ENCODE results near the gene WDFY2. TPM values are rescaled to one million over a fixed set of nuclear protein-coding genes. Genes with fewer than 3 reads are reported as not detected.

WDFY2 gene
- polyA plus RNA-seq, 2 donors: 5.4 to 6.9 TPM

- 59 to 70% methylated on average over 3 of the region's 3 CpGs for whole genome bisulfite sequencing, 2 donors
- Histone ChIP-seq H3K4me3 (ENCODE audit: low read depth in 1 of 2, low read length in 2 of 2) (no peak overlapping the region), H3K4me1 (ENCODE audit: control insufficient read depth in 2 of 2, insufficient read depth in 2 of 2, low read length in 1 of 2) (peaks cover 0 to 3% of the 10 kb centered on the region in 2 donors), H3K9me3 (ENCODE audit: control insufficient read depth in 2 of 2, insufficient read depth in 1 of 2, low read depth in 1 of 2, low read length in 1 of 2) (no peaks in the 10 kb centered on the region), H3K36me3 (ENCODE audit: control insufficient read depth in 2 of 2, insufficient read depth in 2 of 2, low read length in 1 of 2) (no peaks in the 10 kb centered on the region), H3K27ac (ENCODE audit: low read depth in 2 of 2, low read length in 1 of 2) (peak overlapping the region in 1 of 2 donors; percentile 29), H3K27me3 (ENCODE audit: control insufficient read depth in 1 of 2, insufficient read depth in 2 of 2, low read length in 2 of 2) (no peaks in the 10 kb centered on the region)
Measured at GRCh38 chr13:51549050-51549449, 35.2 kb upstream of the WDFY2 start.

GRCh38 chr13:51549593-51549992 lies 34.7 kb upstream of the WDFY2 start:
- Histone ChIP-seq H3K4me3 (ENCODE audit: low read depth in 1 of 2, low read length in 2 of 2) (no peak overlapping the region), H3K27ac (ENCODE audit: low read depth in 2 of 2, low read length in 1 of 2) (no peak overlapping the region), H3K9me3 (ENCODE audit: control insufficient read depth in 2 of 2, insufficient read depth in 1 of 2, low read depth in 1 of 2, low read length in 1 of 2) (no peaks in the 10 kb centered on the region), H3K36me3 (ENCODE audit: control insufficient read depth in 2 of 2, insufficient read depth in 2 of 2, low read length in 1 of 2) (no peaks in the 10 kb centered on the region), H3K27me3 (ENCODE audit: control insufficient read depth in 1 of 2, insufficient read depth in 2 of 2, low read length in 2 of 2) (no peaks in the 10 kb centered on the region), H3K4me1 (ENCODE audit: control insufficient read depth in 2 of 2, insufficient read depth in 2 of 2, low read length in 1 of 2) (peaks cover 0 to 3% of the 10 kb centered on the region in 2 donors)
- WGBS, 2 donors: 64 to 70% methylated on average over 2 of the region's 2 CpGs

- Histone ChIP-seq H3K4me1 (ENCODE audit: control insufficient read depth in 2 of 2, insufficient read depth in 2 of 2, low read length in 1 of 2) (peaks cover 0 to 3% of the 10 kb centered on the region in 2 donors), H3K9me3 (ENCODE audit: control insufficient read depth in 2 of 2, insufficient read depth in 1 of 2, low read depth in 1 of 2, low read length in 1 of 2) (no peaks in the 10 kb centered on the region), H3K27ac (ENCODE audit: low read depth in 2 of 2, low read length in 1 of 2) (no peak overlapping the region), H3K36me3 (ENCODE audit: control insufficient read depth in 2 of 2, insufficient read depth in 2 of 2, low read length in 1 of 2) (no peaks in the 10 kb centered on the region), H3K4me3 (ENCODE audit: low read depth in 1 of 2, low read length in 2 of 2) (no peak overlapping the region), H3K27me3 (ENCODE audit: control insufficient read depth in 1 of 2, insufficient read depth in 2 of 2, low read length in 2 of 2) (no peaks in the 10 kb centered on the region)
- WGBS, 2 donors: 87 to 93% methylated on average over 1 of the region's 1 CpG
Measured at GRCh38 chr13:51550151-51550550, 34.1 kb upstream of the WDFY2 start.

- H3K27ac ChIP-seq (ENCODE audit: low read depth in 2 of 2, low read length in 1 of 2): no peak overlapping the region
- H3K4me3 ChIP-seq (ENCODE audit: low read depth in 1 of 2, low read length in 2 of 2): no peak overlapping the region
- 89 to 92% methylated on average over 2 of the region's 2 CpGs for WGBS, 2 donors
- H3K4me1 ChIP-seq (ENCODE audit: control insufficient read depth in 2 of 2, insufficient read depth in 2 of 2, low read length in 1 of 2): peaks cover 1 to 3% of the 10 kb centered on the region in 2 donors
- H3K36me3 ChIP-seq (ENCODE audit: control insufficient read depth in 2 of 2, insufficient read depth in 2 of 2, low read length in 1 of 2): no peaks in the 10 kb centered on the region
- H3K27me3 ChIP-seq (ENCODE audit: control insufficient read depth in 1 of 2, insufficient read depth in 2 of 2, low read length in 2 of 2): no peaks in the 10 kb centered on the region
- no peaks in the 10 kb centered on the region for H3K9me3 ChIP-seq (ENCODE audit: control insufficient read depth in 2 of 2, insufficient read depth in 1 of 2, low read depth in 1 of 2, low read length in 1 of 2)
Measured at GRCh38 chr13:51551416-51551815, 32.8 kb upstream of the WDFY2 start.

GRCh38 chr13:51552027-51552426 lies 32.2 kb upstream of the WDFY2 start:
- no peaks in the 10 kb centered on the region for H3K36me3 ChIP-seq (ENCODE audit: control insufficient read depth in 2 of 2, insufficient read depth in 2 of 2, low read length in 1 of 2)
- no peak overlapping the region for H3K27ac ChIP-seq (ENCODE audit: low read depth in 2 of 2, low read length in 1 of 2)
- H3K4me1 ChIP-seq (ENCODE audit: control insufficient read depth in 2 of 2, insufficient read depth in 2 of 2, low read length in 1 of 2): peaks cover 1 to 3% of the 10 kb centered on the region in 2 donors
- no peaks in the 10 kb centered on the region for H3K9me3 ChIP-seq (ENCODE audit: control insufficient read depth in 2 of 2, insufficient read depth in 1 of 2, low read depth in 1 of 2, low read length in 1 of 2)
- 54 to 77% methylated on average over 2 of the region's 2 CpGs for WGBS, 2 donors
- no peak overlapping the region for H3K4me3 ChIP-seq (ENCODE audit: low read depth in 1 of 2, low read length in 2 of 2)
- no peaks in the 10 kb centered on the region for H3K27me3 ChIP-seq (ENCODE audit: control insufficient read depth in 1 of 2, insufficient read depth in 2 of 2, low read length in 2 of 2)

GRCh38 chr13:51553531-51553930 lies 30.7 kb upstream of the WDFY2 start:
- Histone ChIP-seq H3K4me3 (ENCODE audit: low read depth in 1 of 2, low read length in 2 of 2) (no peak overlapping the region), H3K27me3 (ENCODE audit: control insufficient read depth in 1 of 2, insufficient read depth in 2 of 2, low read length in 2 of 2) (no peaks in the 10 kb centered on the region), H3K36me3 (ENCODE audit: control insufficient read depth in 2 of 2, insufficient read depth in 2 of 2, low read length in 1 of 2) (no peaks in the 10 kb centered on the region), H3K9me3 (ENCODE audit: control insufficient read depth in 2 of 2, insufficient read depth in 1 of 2, low read depth in 1 of 2, low read length in 1 of 2) (no peaks in the 10 kb centered on the region), H3K4me1 (ENCODE audit: control insufficient read depth in 2 of 2, insufficient read depth in 2 of 2, low read length in 1 of 2) (peaks cover 3 to 6% of the 10 kb centered on the region in 2 donors), H3K27ac (ENCODE audit: low read depth in 2 of 2, low read length in 1 of 2) (no peak overlapping the region)
- 85 to 86% methylated on average over 2 of the region's 2 CpGs for WGBS, 2 donors

- no peak overlapping the region for H3K4me3 ChIP-seq (ENCODE audit: low read depth in 1 of 2, low read length in 2 of 2)
- no peaks in the 10 kb centered on the region for H3K9me3 ChIP-seq (ENCODE audit: control insufficient read depth in 2 of 2, insufficient read depth in 1 of 2, low read depth in 1 of 2, low read length in 1 of 2)
- 49 to 69% methylated on average over 7 of the region's 7 CpGs for WGBS, 2 donors
- H3K4me1 ChIP-seq (ENCODE audit: control insufficient read depth in 2 of 2, insufficient read depth in 2 of 2, low read length in 1 of 2): peaks cover 0 to 8% of the 10 kb centered on the region in 2 donors
- no peaks in the 10 kb centered on the region for H3K36me3 ChIP-seq (ENCODE audit: control insufficient read depth in 2 of 2, insufficient read depth in 2 of 2, low read length in 1 of 2)
- no peaks in the 10 kb centered on the region for H3K27me3 ChIP-seq (ENCODE audit: control insufficient read depth in 1 of 2, insufficient read depth in 2 of 2, low read length in 2 of 2)
- H3K27ac ChIP-seq (ENCODE audit: low read depth in 2 of 2, low read length in 1 of 2): peak overlapping the region; percentile 91 to 94
Measured at GRCh38 chr13:51556740-51557139, 27.5 kb upstream of the WDFY2 start.

GRCh38 chr13:51557438-51557837 lies 26.8 kb upstream of the WDFY2 start:
- Histone ChIP-seq H3K4me1 (ENCODE audit: control insufficient read depth in 2 of 2, insufficient read depth in 2 of 2, low read length in 1 of 2) (peaks cover 0 to 8% of the 10 kb centered on the region in 2 donors), H3K9me3 (ENCODE audit: control insufficient read depth in 2 of 2, insufficient read depth in 1 of 2, low read depth in 1 of 2, low read length in 1 of 2) (no peaks in the 10 kb centered on the region), H3K27me3 (ENCODE audit: control insufficient read depth in 1 of 2, insufficient read depth in 2 of 2, low read length in 2 of 2) (no peaks in the 10 kb centered on the region), H3K27ac (ENCODE audit: low read depth in 2 of 2, low read length in 1 of 2) (peak overlapping the region; percentile 91 to 94), H3K36me3 (ENCODE audit: control insufficient read depth in 2 of 2, insufficient read depth in 2 of 2, low read length in 1 of 2) (no peaks in the 10 kb centered on the region), H3K4me3 (ENCODE audit: low read depth in 1 of 2, low read length in 2 of 2) (no peak overlapping the region)
- WGBS, 2 donors: 79 to 86% methylated on average over 3 of the region's 3 CpGs

GRCh38 chr13:51557875-51558612 lies 26.2 kb upstream of the WDFY2 start:
- H3K4me1 ChIP-seq (ENCODE audit: control insufficient read depth in 2 of 2, insufficient read depth in 2 of 2, low read length in 1 of 2): peaks cover 0 to 8% of the 10 kb centered on the region in 2 donors
- H3K27ac ChIP-seq (ENCODE audit: low read depth in 2 of 2, low read length in 1 of 2): peak overlapping the region; percentile 91 to 94
- WGBS, 2 donors: 38 to 51% methylated on average over 10 of the region's 10 CpGs
- H3K4me3 ChIP-seq (ENCODE audit: low read depth in 1 of 2, low read length in 2 of 2): no peak overlapping the region
- no peaks in the 10 kb centered on the region for H3K9me3 ChIP-seq (ENCODE audit: control insufficient read depth in 2 of 2, insufficient read depth in 1 of 2, low read depth in 1 of 2, low read length in 1 of 2)
- no peaks in the 10 kb centered on the region for H3K36me3 ChIP-seq (ENCODE audit: control insufficient read depth in 2 of 2, insufficient read depth in 2 of 2, low read length in 1 of 2)
- no peaks in the 10 kb centered on the region for H3K27me3 ChIP-seq (ENCODE audit: control insufficient read depth in 1 of 2, insufficient read depth in 2 of 2, low read length in 2 of 2)
